ENCODE measurements around the gene SETD1A.

GRCh38 chr16:30927789-30928378 is 29.7 kb upstream of the SETD1A start:
- TF ChIP-seq CTCF (conservative IDR thresholded peaks at IDR 0.05) (no peak), EZH2 (IDR thresholded peaks at IDR 0.05; ENCODE audit: low read depth) (no peak)

Measured in PC-9 (cell line).